ENCODE data around the gene MYO5A. TPM values are rescaled to one million over a fixed set of nuclear protein-coding genes. Genes with fewer than 3 reads are reported as not detected.

Gene MYO5A
- total RNA-seq, 1 donor from 2014 or later = 6.5 TPM

DNA sequence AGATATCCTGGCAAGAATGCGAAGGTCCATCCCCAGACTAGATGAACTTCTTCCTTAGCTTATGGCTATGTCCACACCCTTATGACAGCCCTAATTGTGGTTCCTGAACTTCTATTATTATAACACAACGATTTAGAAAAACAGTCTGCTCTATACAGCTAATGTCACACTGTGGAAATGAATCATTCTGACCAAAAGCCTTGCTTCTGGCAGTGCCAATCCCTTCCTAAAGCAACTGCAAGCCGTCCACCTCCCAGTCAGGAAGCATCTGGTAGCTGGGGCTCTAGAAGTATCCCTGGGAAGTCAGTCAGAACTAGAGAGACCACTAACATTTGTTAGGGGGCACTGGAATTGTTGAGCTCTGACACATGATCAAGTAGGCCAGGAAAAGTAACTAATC is 45.0 kb downstream of the MYO5A start:
- Histone ChIP-seq H3K36me3 (no peaks in the 10 kb centered on the region), H3K27ac (replicated peaks) (no peak overlapping the region), H3K4me1 (peaks cover 63% of the 10 kb centered on the region), H3K4me3 (no peak overlapping the region), H3K9me3 (replicated peaks) (no peaks in the 10 kb centered on the region), H3K27me3 (ENCODE audit: low read depth) (no peaks in the 10 kb centered on the region)
- intact Hi-C loops (cut with micrococcal nuclease) = no loop called here
- TF ChIP-seq CTCF (IDR thresholded peaks at IDR 0.05; ENCODE audit: borderline replicate concordance) = no peak
- no peak for DNase-seq

GRCh38 chr15:52481915-52482314 is 46.8 kb downstream of the MYO5A start:
- intact Hi-C loops (cut with micrococcal nuclease) = no loop called here
- H3K4me3 ChIP-seq = no peak overlapping the region
- no peak for TF ChIP-seq CTCF (IDR thresholded peaks at IDR 0.05; ENCODE audit: borderline replicate concordance)
- no peaks in the 10 kb centered on the region for H3K36me3 ChIP-seq
- no peaks in the 10 kb centered on the region for H3K9me3 ChIP-seq (replicated peaks)
- H3K27ac ChIP-seq (replicated peaks) = peak overlapping the region; percentile 45
- no peak for DNase-seq
- H3K27me3 ChIP-seq (ENCODE audit: low read depth) = no peaks in the 10 kb centered on the region
- H3K4me1 ChIP-seq = peaks cover 47% of the 10 kb centered on the region

DNA sequence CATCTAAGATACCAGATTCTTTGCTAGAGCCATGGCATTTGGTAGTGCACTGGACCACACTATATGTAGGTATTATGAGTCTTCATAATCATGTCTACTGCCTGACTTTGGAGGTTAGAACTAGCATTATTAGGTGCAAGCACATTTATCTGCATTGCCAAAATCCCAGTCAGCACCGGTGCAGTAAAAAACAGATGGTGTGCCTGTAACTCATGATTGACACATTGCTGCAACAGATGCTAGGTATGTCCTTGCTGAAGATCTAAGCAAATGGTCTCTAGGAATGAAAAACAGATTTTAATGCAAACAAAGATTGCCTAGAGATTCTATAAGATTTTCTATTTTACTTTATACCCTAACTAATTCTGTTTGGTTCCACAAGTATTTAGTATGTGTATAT is 47.7 kb downstream of the MYO5A start:
- no peak overlapping the region for H3K4me3 ChIP-seq
- H3K4me1 ChIP-seq = peaks cover 38% of the 10 kb centered on the region
- no peak for DNase-seq
- H3K36me3 ChIP-seq = no peaks in the 10 kb centered on the region
- H3K27ac ChIP-seq (replicated peaks) = no peak overlapping the region
- intact Hi-C loops (cut with micrococcal nuclease) = no loop called here
- no peaks in the 10 kb centered on the region for H3K27me3 ChIP-seq (ENCODE audit: low read depth)
- H3K9me3 ChIP-seq (replicated peaks) = no peaks in the 10 kb centered on the region
- TF ChIP-seq CTCF (IDR thresholded peaks at IDR 0.05; ENCODE audit: borderline replicate concordance) = no peak

- no peaks in the 10 kb centered on the region for H3K27me3 ChIP-seq (ENCODE audit: low read depth)
- no peak overlapping the region for H3K27ac ChIP-seq (replicated peaks)
- peaks cover 16% of the 10 kb centered on the region for H3K4me1 ChIP-seq
- no peaks in the 10 kb centered on the region for H3K36me3 ChIP-seq
- intact Hi-C loops (cut with micrococcal nuclease) = no loop called here
- H3K9me3 ChIP-seq (replicated peaks) = peaks cover 15% of the 10 kb centered on the region
- no peak for DNase-seq
- no peak for TF ChIP-seq CTCF (IDR thresholded peaks at IDR 0.05; ENCODE audit: borderline replicate concordance)
- H3K4me3 ChIP-seq = no peak overlapping the region
These were observed 62.0 kb downstream of the MYO5A start for GRCh38 chr15:52466716-52467115.

DNA sequence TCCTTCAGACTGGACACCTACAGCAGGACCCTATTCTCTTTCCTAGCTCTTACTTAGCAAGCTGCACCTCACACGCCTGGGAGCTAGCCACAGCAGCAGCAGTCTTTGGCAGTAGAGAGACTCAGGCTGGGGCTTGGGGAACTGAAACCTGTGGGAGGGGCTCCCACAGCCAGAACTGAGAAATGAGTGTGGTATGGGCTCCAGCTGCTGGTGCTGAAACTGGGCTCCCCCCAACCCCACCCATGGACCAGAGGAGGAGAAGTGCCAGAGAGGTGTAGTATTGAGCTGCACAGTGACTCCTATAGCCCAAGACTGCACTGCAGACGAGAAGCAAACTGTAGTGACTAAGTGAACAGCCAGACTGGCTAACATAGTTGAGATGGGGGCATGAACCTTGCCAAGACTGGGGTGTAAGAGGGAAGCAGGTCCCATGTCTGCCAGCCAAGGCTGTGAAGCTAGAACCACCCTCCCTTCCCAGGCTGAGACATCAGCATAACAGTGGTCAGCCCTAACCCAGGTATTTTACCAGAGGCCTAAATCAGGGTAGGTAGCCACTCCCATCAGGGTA is 62.5 kb downstream of the MYO5A start:
- DNase-seq = peak; percentile 37
- Histone ChIP-seq H3K27me3 (ENCODE audit: low read depth) (no peaks in the 10 kb centered on the region), H3K27ac (replicated peaks) (no peak overlapping the region), H3K4me1 (peaks cover 16% of the 10 kb centered on the region), H3K9me3 (replicated peaks) (peaks cover 15% of the 10 kb centered on the region), H3K36me3 (no peaks in the 10 kb centered on the region), H3K4me3 (no peak overlapping the region)
- TF ChIP-seq CTCF (IDR thresholded peaks at IDR 0.05; ENCODE audit: borderline replicate concordance) = no peak
- intact Hi-C loops (cut with micrococcal nuclease) = no loop called here
